Endothelial cell (in vitro differentiated cells): Measurements from ENCODE around the gene NNT. TPM values are rescaled to one million over a fixed set of nuclear protein-coding genes. Genes with fewer than 3 reads are reported as not detected.
"Not testable (repeated sequence)": the region's sequence is repeated elsewhere in the genome, so short reads cannot be mapped to it uniquely, and the experiment has no call there.

ENCODE experiments used
- DNase-seq: peaks from one replicate; pipeline ENCODE4 v3.0.0; 2021; ENCODE audit warnings: low spot score
- H3K27ac Mint-ChIP-seq: one replicate; pipeline ENCODE4 v1.8.0; 2021; ENCODE audit warnings: mixed read lengths, inconsistent platforms; ENCODE audit not compliant: unreplicated experiment
- H3K27me3 Mint-ChIP-seq: one replicate; pipeline ENCODE4 v1.8.0; 2021; ENCODE audit warnings: mild to moderate bottlenecking, moderate library complexity, mixed read lengths, inconsistent platforms; ENCODE audit not compliant: unreplicated experiment
- H3K36me3 Mint-ChIP-seq: one replicate; pipeline ENCODE4 v1.8.0; 2021; ENCODE audit warnings: mild to moderate bottlenecking, low read depth, mixed read lengths, inconsistent platforms; ENCODE audit not compliant: unreplicated experiment
- H3K4me1 Mint-ChIP-seq: one replicate; pipeline ENCODE4 v1.8.0; 2021; ENCODE audit warnings: mild to moderate bottlenecking, mixed read lengths, inconsistent platforms; ENCODE audit not compliant: unreplicated experiment
- H3K4me3 Mint-ChIP-seq: one replicate; pipeline ENCODE4 v1.8.0; 2021; ENCODE audit warnings: mild to moderate bottlenecking, mixed read lengths, inconsistent platforms; ENCODE audit not compliant: unreplicated experiment
- H3K9me3 Mint-ChIP-seq: one replicate; pipeline ENCODE4 v1.8.0; 2021; ENCODE audit warnings: mixed read lengths, inconsistent platforms; ENCODE audit not compliant: unreplicated experiment
- CTCF ChIP-seq: fragments of 200-600 bp; sonication (generic); IDR thresholded peaks from one replicate; pipeline ENCODE4 v1.5.0; 2021; ENCODE audit warnings: antibody characterized with exemption; ENCODE audit not compliant: unreplicated experiment
- total RNA-seq: library from RNA; stranded (reverse); fragmentation: NEBNext Ultra II Directional; extraction: Animal tissue kit (Norgen Biotek cat#: 25700); gene quantifications from one replicate; pipeline ENCODE4 v1.2.1, GENCODE V29; 2021; ENCODE audit not compliant: unreplicated experiment

Gene NNT
- total RNA-seq, 1 donor from 2014 or later: 21.7 TPM

- no peak overlapping the region for H3K4me3 Mint-ChIP-seq
- no peak for DNase-seq
- no peak overlapping the region for H3K27ac Mint-ChIP-seq
- peaks cover 4% of the 10 kb centered on the region for H3K36me3 Mint-ChIP-seq
- H3K9me3 Mint-ChIP-seq: no peaks in the 10 kb centered on the region
- no peaks in the 10 kb centered on the region for H3K4me1 Mint-ChIP-seq
- TF ChIP-seq CTCF: no peak
- H3K27me3 Mint-ChIP-seq: peaks cover 1% of the 10 kb centered on the region
These were observed 98.2 kb downstream of the NNT start for GRCh38 chr5:43701227-43701626.

- Mint-ChIP-seq H3K9me3 (no peaks in the 10 kb centered on the region), H3K27me3 (no peaks in the 10 kb centered on the region), H3K36me3 (peaks cover 1% of the 10 kb centered on the region), H3K4me1 (no peaks in the 10 kb centered on the region), H3K27ac (no peak overlapping the region), H3K4me3 (no peak overlapping the region)
- no peak for TF ChIP-seq CTCF
- DNase-seq: no peak
These were observed 99.3 kb downstream of the NNT start for GRCh38 chr5:43702293-43702692.

GRCh38 chr5:43702815-43703214 lies 99.8 kb downstream of the NNT start:
- Mint-ChIP-seq H3K36me3 (no peaks in the 10 kb centered on the region), H3K27me3 (no peaks in the 10 kb centered on the region), H3K9me3 (no peaks in the 10 kb centered on the region), H3K4me3 (no peak overlapping the region), H3K27ac (no peak overlapping the region), H3K4me1 (no peaks in the 10 kb centered on the region)
- no peak for DNase-seq
- TF ChIP-seq CTCF: no peak

- TF ChIP-seq CTCF: no peak
- Mint-ChIP-seq H3K36me3 (no peaks in the 10 kb centered on the region), H3K27me3 (no peaks in the 10 kb centered on the region), H3K9me3 (no peaks in the 10 kb centered on the region), H3K27ac (no peak overlapping the region), H3K4me3 (no peak overlapping the region), H3K4me1 (no peaks in the 10 kb centered on the region)
- no peak for DNase-seq
These were observed 101.3 kb downstream of the NNT start for GRCh38 chr5:43704243-43704642.

GRCh38 chr5:43706576-43706975 lies 103.6 kb downstream of the NNT start:
- not testable (repeated sequence) for DNase-seq, H3K27me3 Mint-ChIP-seq, H3K36me3 Mint-ChIP-seq, H3K9me3 Mint-ChIP-seq, H3K4me1 Mint-ChIP-seq, H3K27ac Mint-ChIP-seq, H3K4me3 Mint-ChIP-seq

- Mint-ChIP-seq H3K36me3 (no peaks in the 10 kb centered on the region), H3K4me3 (no peak overlapping the region), H3K9me3 (no peaks in the 10 kb centered on the region), H3K4me1 (no peaks in the 10 kb centered on the region), H3K27me3 (no peaks in the 10 kb centered on the region), H3K27ac (no peak overlapping the region)
- no peak for DNase-seq
- TF ChIP-seq CTCF: no peak
These were observed 108.5 kb downstream of the NNT start for GRCh38 chr5:43711496-43711895.
